Mammary epithelial cell (primary cell): ENCODE measurements around the gene TLCD1.

Experiments used
- EZH2 ChIP-seq: IDR thresholded peaks from 2 replicates; pipeline ENCODE4 v1.6.1; 2012; ENCODE audit warnings: low read length, inconsistent platforms, borderline replicate concordance
- TF ChIP-seq, protein P1 (sequence below), 2 donors: IDR thresholded peaks in 1 of 2; conservative IDR thresholded peaks in 1 of 2; 2 replicates each; pipeline ENCODE4 v1.5.1; 2011 to 2012; ENCODE audit warnings: inconsistent platforms in 2 of 2, low read length in 2 of 2, mild to moderate bottlenecking in 2 of 2, control low read depth in 1 of 2, low read depth in 1 of 2; ENCODE audit not compliant: insufficient read depth in 1 of 2; ENCODE audit errors: extremely low read depth in 1 of 2

DNA sequence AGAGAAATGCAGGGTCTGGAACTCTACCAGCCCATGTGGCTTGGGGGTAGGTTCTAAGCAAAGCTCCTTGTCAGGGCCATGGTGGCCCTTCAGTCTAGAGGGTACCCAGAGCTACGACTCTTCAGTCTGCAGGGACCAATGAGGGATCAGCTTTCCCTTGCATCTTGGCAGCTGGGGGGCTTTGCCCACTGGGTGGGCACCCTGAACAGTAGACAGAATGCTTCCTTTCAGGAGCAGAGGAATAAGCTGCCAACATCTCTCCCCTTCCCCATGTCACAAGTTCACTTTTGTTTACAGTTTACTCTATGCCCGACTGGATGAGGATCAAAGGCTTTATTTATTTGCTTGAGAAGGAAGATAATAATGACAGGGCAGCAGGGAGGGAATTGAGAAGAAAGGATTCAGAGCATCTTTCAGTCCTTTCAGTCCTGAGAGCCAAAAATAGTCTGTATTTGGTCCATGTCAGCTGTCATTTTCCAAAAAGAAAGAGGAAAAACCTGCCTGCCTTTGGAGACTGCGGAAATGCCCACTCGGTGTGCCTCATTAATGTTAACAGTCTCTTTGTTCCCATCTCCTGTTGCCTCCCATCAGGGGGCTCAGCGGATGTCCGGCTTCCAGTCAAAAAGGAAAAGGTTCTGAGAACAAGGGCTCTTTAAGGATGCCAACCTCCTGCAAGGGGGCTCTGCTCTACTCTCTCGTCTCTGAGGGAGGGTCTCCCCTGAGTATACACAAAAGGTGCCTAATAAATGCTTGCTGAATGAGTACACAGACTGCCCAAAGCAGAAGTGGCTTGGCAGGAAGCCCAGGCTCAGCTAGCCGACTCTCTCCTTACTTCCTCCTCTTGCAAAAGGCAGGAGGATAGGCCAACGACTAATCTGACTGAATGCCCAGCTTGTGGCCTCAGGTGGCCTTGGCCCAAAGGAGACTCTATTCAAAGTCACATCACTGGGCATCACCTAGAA is 34.8 kb upstream of the TLCD1 start:
- TF ChIP-seq, protein P1, sequence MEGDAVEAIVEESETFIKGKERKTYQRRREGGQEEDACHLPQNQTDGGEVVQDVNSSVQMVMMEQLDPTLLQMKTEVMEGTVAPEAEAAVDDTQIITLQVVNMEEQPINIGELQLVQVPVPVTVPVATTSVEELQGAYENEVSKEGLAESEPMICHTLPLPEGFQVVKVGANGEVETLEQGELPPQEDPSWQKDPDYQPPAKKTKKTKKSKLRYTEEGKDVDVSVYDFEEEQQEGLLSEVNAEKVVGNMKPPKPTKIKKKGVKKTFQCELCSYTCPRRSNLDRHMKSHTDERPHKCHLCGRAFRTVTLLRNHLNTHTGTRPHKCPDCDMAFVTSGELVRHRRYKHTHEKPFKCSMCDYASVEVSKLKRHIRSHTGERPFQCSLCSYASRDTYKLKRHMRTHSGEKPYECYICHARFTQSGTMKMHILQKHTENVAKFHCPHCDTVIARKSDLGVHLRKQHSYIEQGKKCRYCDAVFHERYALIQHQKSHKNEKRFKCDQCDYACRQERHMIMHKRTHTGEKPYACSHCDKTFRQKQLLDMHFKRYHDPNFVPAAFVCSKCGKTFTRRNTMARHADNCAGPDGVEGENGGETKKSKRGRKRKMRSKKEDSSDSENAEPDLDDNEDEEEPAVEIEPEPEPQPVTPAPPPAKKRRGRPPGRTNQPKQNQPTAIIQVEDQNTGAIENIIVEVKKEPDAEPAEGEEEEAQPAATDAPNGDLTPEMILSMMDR (conservative IDR thresholded peaks at IDR 0.05 in 1 of 2, IDR thresholded peaks at IDR 0.05 in 1 of 2; ENCODE audit: extremely low read depth in 1 of 2, insufficient read depth in 1 of 2, low read depth in 1 of 2, low read length in 2 of 2): no peak
- no peak for TF ChIP-seq EZH2
